GM23338 (cell line): Measurements from ENCODE around the gene BCKDK.

Experiments
- CREB1 ChIP-seq: fragments of 250-450 bp; sonication (Bioruptor Pico); IDR thresholded peaks from 2 replicates; pipeline ENCODE4 v1.5.0; 2020; ENCODE audit warnings: low read depth, mild to moderate bottlenecking, moderate library complexity
- EZH2 ChIP-seq: fragments of 200-600 bp; sonication (generic); IDR thresholded peaks from one replicate; pipeline ENCODE4 v1.8.0; 2017; ENCODE audit warnings: antibody characterized with exemption, mild to moderate bottlenecking, low read depth; ENCODE audit not compliant: unreplicated experiment
- EZH2phosphoT487 ChIP-seq: fragments of 200-600 bp; sonication (generic); IDR thresholded peaks from one replicate; pipeline ENCODE4 v1.8.1; 2018; ENCODE audit warnings: antibody characterized with exemption; ENCODE audit not compliant: unreplicated experiment
- JUNB ChIP-seq: IDR thresholded peaks from one replicate; pipeline ENCODE4 v1.6.1; 2016; ENCODE audit warnings: antibody characterized with exemption; ENCODE audit not compliant: unreplicated experiment
- POLR2AphosphoS5 ChIP-seq: IDR thresholded peaks from 2 replicates; pipeline ENCODE4 v1.6.1; 2016; ENCODE audit warnings: antibody characterized with exemption, low read depth
- ZNF331 ChIP-seq: fragments of 250-450 bp; sonication (Bioruptor Pico); IDR thresholded peaks from 2 replicates; pipeline ENCODE4 v1.5.0; 2020; ENCODE audit warnings: low read depth, mild to moderate bottlenecking, moderate library complexity
- TF ChIP-seq, protein P1 (sequence below): IDR thresholded peaks from 2 replicates; pipeline ENCODE4 v1.6.1; 2016; ENCODE audit warnings: antibody characterized with exemption
- TF ChIP-seq, protein P2 (sequence below), 2 experiments: fragments of 200-600 bp in 1 of 2; sonication (generic) in 1 of 2; conservative IDR thresholded peaks; 2 replicates each; pipeline versions ENCODE4 v1.5.1 to v1.6.1; 2016 to 2017; ENCODE audit warnings: antibody characterized with exemption in 2 of 2, low read depth in 2 of 2, mild to moderate bottlenecking in 2 of 2, moderate library complexity in 1 of 2
- TF ChIP-seq, protein P3 (sequence below): IDR thresholded peaks from one replicate; pipeline ENCODE4 v1.6.1; 2018; ENCODE audit warnings: antibody characterized with exemption; ENCODE audit not compliant: unreplicated experiment

DNA sequence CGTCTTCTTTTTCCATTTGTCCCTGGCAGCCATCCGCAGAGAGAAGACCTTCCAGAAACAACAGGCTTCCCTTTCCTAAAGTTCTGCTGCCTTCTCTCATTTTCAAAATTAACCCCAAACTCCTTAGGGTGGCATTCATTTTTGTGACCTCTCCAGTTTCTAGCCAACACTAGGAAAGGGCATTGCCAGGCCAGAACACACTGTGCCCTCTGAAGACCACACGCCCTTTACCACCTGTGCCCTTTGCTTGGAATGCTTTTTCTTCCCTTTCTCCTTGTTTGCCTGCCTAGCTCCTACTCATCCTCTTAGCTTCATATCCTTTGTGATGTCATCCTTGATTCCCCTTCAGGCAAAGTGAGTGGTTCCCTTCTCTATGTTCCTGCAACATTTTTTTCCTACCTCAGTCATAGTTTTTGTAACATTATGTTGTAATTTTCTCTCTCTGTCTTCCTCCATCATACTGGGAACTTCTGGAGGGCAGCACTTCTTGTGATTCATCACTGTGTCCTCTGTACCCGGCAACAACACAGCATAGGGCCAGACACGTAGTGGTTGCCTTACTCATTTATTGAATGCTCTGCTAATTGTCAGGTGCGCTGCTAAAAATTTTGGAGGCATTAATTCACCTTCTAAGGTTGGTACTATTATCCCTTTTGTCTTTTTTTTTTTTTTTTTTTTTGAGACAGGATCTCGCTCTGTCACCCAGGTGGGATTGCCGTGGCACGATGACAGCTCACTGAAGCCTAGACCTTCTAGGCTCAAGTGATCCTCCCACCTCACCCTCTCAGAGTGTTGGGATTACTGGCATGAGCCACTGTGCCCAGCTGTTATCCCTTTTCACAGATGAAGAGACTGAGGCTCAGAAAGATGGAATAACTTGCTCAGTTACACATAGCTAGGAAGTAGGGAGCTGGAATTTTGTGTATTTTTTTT is 10.3 kb downstream of the BCKDK start:
- TF ChIP-seq EZH2phosphoT487: no peak
- TF ChIP-seq, protein P1, sequence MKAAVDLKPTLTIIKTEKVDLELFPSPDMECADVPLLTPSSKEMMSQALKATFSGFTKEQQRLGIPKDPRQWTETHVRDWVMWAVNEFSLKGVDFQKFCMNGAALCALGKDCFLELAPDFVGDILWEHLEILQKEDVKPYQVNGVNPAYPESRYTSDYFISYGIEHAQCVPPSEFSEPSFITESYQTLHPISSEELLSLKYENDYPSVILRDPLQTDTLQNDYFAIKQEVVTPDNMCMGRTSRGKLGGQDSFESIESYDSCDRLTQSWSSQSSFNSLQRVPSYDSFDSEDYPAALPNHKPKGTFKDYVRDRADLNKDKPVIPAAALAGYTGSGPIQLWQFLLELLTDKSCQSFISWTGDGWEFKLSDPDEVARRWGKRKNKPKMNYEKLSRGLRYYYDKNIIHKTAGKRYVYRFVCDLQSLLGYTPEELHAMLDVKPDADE: no peak
- TF ChIP-seq, protein P2, sequence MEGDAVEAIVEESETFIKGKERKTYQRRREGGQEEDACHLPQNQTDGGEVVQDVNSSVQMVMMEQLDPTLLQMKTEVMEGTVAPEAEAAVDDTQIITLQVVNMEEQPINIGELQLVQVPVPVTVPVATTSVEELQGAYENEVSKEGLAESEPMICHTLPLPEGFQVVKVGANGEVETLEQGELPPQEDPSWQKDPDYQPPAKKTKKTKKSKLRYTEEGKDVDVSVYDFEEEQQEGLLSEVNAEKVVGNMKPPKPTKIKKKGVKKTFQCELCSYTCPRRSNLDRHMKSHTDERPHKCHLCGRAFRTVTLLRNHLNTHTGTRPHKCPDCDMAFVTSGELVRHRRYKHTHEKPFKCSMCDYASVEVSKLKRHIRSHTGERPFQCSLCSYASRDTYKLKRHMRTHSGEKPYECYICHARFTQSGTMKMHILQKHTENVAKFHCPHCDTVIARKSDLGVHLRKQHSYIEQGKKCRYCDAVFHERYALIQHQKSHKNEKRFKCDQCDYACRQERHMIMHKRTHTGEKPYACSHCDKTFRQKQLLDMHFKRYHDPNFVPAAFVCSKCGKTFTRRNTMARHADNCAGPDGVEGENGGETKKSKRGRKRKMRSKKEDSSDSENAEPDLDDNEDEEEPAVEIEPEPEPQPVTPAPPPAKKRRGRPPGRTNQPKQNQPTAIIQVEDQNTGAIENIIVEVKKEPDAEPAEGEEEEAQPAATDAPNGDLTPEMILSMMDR (conservative IDR thresholded peaks at IDR 0.05; ENCODE audit: low read depth in 2 of 2): no peak
- TF ChIP-seq POLR2AphosphoS5: no peak
- TF ChIP-seq EZH2: no peak
- no peak for TF ChIP-seq CREB1
- TF ChIP-seq, protein P3, sequence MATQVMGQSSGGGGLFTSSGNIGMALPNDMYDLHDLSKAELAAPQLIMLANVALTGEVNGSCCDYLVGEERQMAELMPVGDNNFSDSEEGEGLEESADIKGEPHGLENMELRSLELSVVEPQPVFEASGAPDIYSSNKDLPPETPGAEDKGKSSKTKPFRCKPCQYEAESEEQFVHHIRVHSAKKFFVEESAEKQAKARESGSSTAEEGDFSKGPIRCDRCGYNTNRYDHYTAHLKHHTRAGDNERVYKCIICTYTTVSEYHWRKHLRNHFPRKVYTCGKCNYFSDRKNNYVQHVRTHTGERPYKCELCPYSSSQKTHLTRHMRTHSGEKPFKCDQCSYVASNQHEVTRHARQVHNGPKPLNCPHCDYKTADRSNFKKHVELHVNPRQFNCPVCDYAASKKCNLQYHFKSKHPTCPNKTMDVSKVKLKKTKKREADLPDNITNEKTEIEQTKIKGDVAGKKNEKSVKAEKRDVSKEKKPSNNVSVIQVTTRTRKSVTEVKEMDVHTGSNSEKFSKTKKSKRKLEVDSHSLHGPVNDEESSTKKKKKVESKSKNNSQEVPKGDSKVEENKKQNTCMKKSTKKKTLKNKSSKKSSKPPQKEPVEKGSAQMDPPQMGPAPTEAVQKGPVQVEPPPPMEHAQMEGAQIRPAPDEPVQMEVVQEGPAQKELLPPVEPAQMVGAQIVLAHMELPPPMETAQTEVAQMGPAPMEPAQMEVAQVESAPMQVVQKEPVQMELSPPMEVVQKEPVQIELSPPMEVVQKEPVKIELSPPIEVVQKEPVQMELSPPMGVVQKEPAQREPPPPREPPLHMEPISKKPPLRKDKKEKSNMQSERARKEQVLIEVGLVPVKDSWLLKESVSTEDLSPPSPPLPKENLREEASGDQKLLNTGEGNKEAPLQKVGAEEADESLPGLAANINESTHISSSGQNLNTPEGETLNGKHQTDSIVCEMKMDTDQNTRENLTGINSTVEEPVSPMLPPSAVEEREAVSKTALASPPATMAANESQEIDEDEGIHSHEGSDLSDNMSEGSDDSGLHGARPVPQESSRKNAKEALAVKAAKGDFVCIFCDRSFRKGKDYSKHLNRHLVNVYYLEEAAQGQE: no peak
- no peak for TF ChIP-seq JUNB
- TF ChIP-seq ZNF331 (CRISPR knock-in tag): no peak
